ENCODE measurements around the gene ZNRF2. TPM values are rescaled to one million over a fixed set of nuclear protein-coding genes. Genes with fewer than 3 reads are reported as not detected.

Gene ZNRF2
- total and polyA plus RNA-seq, 2 of the 13 experiments (the other 11 are each of a cell fraction or from before 2014, with no cell fraction given), result 3.5 to 7.7 TPM

DNA sequence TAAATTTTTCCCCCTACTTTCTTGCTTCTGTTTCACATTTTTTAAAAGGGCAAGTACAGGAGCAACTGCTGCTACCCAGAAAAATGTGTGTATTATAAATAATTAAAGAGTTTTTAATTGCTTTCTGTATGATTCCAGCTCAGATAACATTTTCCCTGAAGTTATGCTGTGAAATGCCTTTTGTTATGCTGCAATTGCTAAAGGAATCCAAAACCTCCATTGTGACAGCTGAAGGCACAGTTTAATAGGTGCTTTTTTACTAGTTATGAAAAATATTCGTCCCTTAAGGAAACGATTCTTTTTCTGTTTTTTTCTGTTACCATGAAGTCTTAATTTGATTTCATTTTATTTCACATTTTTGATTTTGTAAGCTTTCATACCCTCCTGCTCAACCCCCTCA is 83.2 kb downstream of the ZNRF2 start:
- DNase-seq (ENCODE audit: low spot score) (no peak), FAIRE-seq (no peak), ATAC-seq (no peak)
- WGBS (ENCODE audit: low lambda C conversion rate), result 86% methylated on average over 2 of the region's 2 CpGs
- H3K9ac ChIP-seq (ENCODE audit: insufficient read depth, low read depth, low read length), result no peak overlapping the region
- H3K36me3 ChIP-seq (replicated peaks in 1 of 2; ENCODE audit: control insufficient read depth in 1 of 2, insufficient read depth in 2 of 2, low read length in 2 of 2), result peaks cover 0 to 2% of the 10 kb centered on the region in 2 experiments; a peak in 3 of 5 replicates
- H3K27me3 ChIP-seq (ENCODE audit: control insufficient read depth in 1 of 2, insufficient read depth in 2 of 2, low read length in 2 of 2), result no peaks in the 10 kb centered on the region
- no peaks in the 10 kb centered on the region for H4K20me1 ChIP-seq (ENCODE audit: insufficient read depth, low read length)
- in situ Hi-C loops (cut with HindIII; ENCODE audit: extremely low pct_ligation_motif_present, low pct_unique_long_range_greater_than_20kb) (no loop called here), intact Hi-C loops (cut with micrococcal nuclease; ENCODE audit: unreplicated experiment) (no loop called here)
- no TSS peak for BruUV-seq (replicated peaks)
- no peak overlapping the region for H2AFZ ChIP-seq (ENCODE audit: low read length)
- no peaks in the 10 kb centered on the region for H3K79me2 ChIP-seq (ENCODE audit: insufficient read depth, low read length)
- POLR2A ChIA-PET, result no interaction called here
- H3K27ac ChIP-seq (ENCODE audit: extremely low read length, insufficient read depth, low read length), result no peak overlapping the region
- H3K4me2 ChIP-seq (ENCODE audit: low read depth, low read length), result no peak overlapping the region
- H3K4me1 ChIP-seq (ENCODE audit: insufficient read depth, low read length), result 0 out of 2 replicates have a peak, but pooled peaks cover 6% of the 10 kb centered on the region
- H3K9me3 ChIP-seq (ENCODE audit: low read length), result no peaks in the 10 kb centered on the region
- no peak overlapping the region for H3K4me3 ChIP-seq (replicated peaks in 1 of 3; ENCODE audit: insufficient read depth in 1 of 3, low read depth in 2 of 3, low read length in 3 of 3)
- CTCF ChIA-PET (ENCODE audit: low intra/inter-chr PET ratio, low total read pairs), result no interaction called here
- no peak for TF ChIP-seq ZNF329 (CRISPR knock-in tag; IDR thresholded peaks at IDR 0.05; ENCODE audit: low read depth)
- TF ChIP-seq PHB2 (IDR thresholded peaks at IDR 0.05; ENCODE audit: partially characterized antibody), result no peak
- TF ChIP-seq MEIS1 (CRISPR knock-in tag; IDR thresholded peaks at IDR 0.05; ENCODE audit: borderline replicate concordance), result no peak
- no peak for TF ChIP-seq ATF7 (IDR thresholded peaks at IDR 0.05)
- TF ChIP-seq ATF7 (CRISPR knock-in tag; IDR thresholded peaks at IDR 0.05), result no peak
- no peak for TF ChIP-seq TGIF2 (CRISPR knock-in tag; IDR thresholded peaks at IDR 0.05)
- no peak for TF ChIP-seq ZNF235 (CRISPR knock-in tag; IDR thresholded peaks at IDR 0.05; ENCODE audit: borderline replicate concordance)

DNA sequence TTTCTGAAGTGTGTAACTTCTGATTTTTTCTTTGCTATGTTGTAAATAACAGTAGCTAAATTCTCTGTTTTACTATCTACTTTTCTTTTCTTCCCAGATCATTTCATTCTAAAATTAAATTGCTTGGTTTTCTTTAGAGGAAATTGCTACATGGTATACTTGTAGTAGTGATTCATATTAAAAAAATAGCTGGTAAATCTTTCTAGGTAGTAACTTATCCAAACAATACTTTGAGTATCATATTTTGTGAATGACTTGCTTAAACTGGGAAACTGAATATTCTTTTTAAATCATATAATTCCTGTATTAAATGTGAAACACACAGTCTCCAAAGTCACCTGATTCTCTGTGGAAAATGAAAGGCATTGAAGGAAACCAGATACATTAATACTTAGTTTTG is 85.5 kb downstream of the ZNRF2 start:
- POLR2A ChIA-PET, result no interaction called here
- H4K20me1 ChIP-seq (ENCODE audit: insufficient read depth, low read length), result no peaks in the 10 kb centered on the region
- H3K9ac ChIP-seq (ENCODE audit: insufficient read depth, low read depth, low read length), result no peak overlapping the region
- in situ Hi-C loops (cut with HindIII; ENCODE audit: extremely low pct_ligation_motif_present, low pct_unique_long_range_greater_than_20kb), result no loop called here
- CTCF ChIA-PET (ENCODE audit: low intra/inter-chr PET ratio, low total read pairs), result no interaction called here
- no peak overlapping the region for H2AFZ ChIP-seq (ENCODE audit: low read length)
- H3K27me3 ChIP-seq (ENCODE audit: control insufficient read depth in 1 of 2, insufficient read depth in 2 of 2, low read length in 2 of 2), result no peaks in the 10 kb centered on the region
- intact Hi-C loops (cut with micrococcal nuclease; ENCODE audit: unreplicated experiment), result no loop called here
- H3K27ac ChIP-seq (ENCODE audit: extremely low read length, insufficient read depth, low read length), result no peak overlapping the region
- TF ChIP-seq TRIM24 (CRISPR knock-in tag; IDR thresholded peaks at IDR 0.05) (no peak), ZNF792 (CRISPR knock-in tag; IDR thresholded peaks at IDR 0.05) (no peak), ZNF713 (CRISPR knock-in tag; IDR thresholded peaks at IDR 0.05) (no peak), JDP2 (CRISPR knock-in tag; IDR thresholded peaks at IDR 0.05; ENCODE audit: borderline replicate concordance) (no peak)
- TF ChIP-seq, protein P1, sequence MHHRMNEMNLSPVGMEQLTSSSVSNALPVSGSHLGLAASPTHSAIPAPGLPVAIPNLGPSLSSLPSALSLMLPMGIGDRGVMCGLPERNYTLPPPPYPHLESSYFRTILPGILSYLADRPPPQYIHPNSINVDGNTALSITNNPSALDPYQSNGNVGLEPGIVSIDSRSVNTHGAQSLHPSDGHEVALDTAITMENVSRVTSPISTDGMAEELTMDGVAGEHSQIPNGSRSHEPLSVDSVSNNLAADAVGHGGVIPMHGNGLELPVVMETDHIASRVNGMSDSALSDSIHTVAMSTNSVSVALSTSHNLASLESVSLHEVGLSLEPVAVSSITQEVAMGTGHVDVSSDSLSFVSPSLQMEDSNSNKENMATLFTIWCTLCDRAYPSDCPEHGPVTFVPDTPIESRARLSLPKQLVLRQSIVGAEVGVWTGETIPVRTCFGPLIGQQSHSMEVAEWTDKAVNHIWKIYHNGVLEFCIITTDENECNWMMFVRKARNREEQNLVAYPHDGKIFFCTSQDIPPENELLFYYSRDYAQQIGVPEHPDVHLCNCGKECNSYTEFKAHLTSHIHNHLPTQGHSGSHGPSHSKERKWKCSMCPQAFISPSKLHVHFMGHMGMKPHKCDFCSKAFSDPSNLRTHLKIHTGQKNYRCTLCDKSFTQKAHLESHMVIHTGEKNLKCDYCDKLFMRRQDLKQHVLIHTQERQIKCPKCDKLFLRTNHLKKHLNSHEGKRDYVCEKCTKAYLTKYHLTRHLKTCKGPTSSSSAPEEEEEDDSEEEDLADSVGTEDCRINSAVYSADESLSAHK (CRISPR knock-in tag; IDR thresholded peaks at IDR 0.05; ENCODE audit: borderline replicate concordance), result no peak
- TF ChIP-seq, protein P2, sequence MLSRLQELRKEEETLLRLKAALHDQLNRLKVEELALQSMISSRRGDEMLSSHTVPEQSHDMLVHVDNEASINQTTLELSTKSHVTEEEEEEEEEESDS (CRISPR knock-in tag; IDR thresholded peaks at IDR 0.05; ENCODE audit: borderline replicate concordance), result no peak
- TF ChIP-seq, protein P3, sequence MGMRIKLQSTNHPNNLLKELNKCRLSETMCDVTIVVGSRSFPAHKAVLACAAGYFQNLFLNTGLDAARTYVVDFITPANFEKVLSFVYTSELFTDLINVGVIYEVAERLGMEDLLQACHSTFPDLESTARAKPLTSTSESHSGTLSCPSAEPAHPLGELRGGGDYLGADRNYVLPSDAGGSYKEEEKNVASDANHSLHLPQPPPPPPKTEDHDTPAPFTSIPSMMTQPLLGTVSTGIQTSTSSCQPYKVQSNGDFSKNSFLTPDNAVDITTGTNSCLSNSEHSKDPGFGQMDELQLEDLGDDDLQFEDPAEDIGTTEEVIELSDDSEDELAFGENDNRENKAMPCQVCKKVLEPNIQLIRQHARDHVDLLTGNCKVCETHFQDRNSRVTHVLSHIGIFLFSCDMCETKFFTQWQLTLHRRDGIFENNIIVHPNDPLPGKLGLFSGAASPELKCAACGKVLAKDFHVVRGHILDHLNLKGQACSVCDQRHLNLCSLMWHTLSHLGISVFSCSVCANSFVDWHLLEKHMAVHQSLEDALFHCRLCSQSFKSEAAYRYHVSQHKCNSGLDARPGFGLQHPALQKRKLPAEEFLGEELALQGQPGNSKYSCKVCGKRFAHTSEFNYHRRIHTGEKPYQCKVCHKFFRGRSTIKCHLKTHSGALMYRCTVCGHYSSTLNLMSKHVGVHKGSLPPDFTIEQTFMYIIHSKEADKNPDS (CRISPR knock-in tag; IDR thresholded peaks at IDR 0.05), result no peak
- 0 out of 2 replicates have a peak, but pooled peaks cover 6% of the 10 kb centered on the region for H3K4me1 ChIP-seq (ENCODE audit: insufficient read depth, low read length)
- no peak overlapping the region for H3K4me2 ChIP-seq (ENCODE audit: low read depth, low read length)
- no peaks in the 10 kb centered on the region for H3K9me3 ChIP-seq (ENCODE audit: low read length)
- no peak for FAIRE-seq
- DNase-seq (ENCODE audit: low spot score), result no peak
- H3K4me3 ChIP-seq (replicated peaks in 1 of 3; ENCODE audit: insufficient read depth in 1 of 3, low read depth in 2 of 3, low read length in 3 of 3), result no peak overlapping the region
- BruUV-seq (replicated peaks), result no TSS peak
- H3K79me2 ChIP-seq (ENCODE audit: insufficient read depth, low read length), result no peaks in the 10 kb centered on the region
- no peak for ATAC-seq
- H3K36me3 ChIP-seq (replicated peaks in 1 of 2; ENCODE audit: control insufficient read depth in 1 of 2, insufficient read depth in 2 of 2, low read length in 2 of 2), result no peaks in the 10 kb centered on the region; a peak in 3 of 5 replicates

Data from HepG2 (cell line).